Right cardiac atrium (tissue), 5 donors: ENCODE results near the gene COL15A1. TPM values are rescaled to one million over a fixed set of nuclear protein-coding genes. Genes with fewer than 3 reads are reported as not detected.

ENCODE experiments used
- ATAC-seq, 2 donors: fragments of 200-7000 bp; cut with Tn5 transposase; one replicate each; pipeline versions ENCODE4 v1.8.0 to v1.9.1; 2020; ENCODE audit warnings: moderate library complexity in 2 of 2, mild to moderate bottlenecking in 1 of 2
- DNase-seq, 3 donors: peaks; one replicate each; pipeline ENCODE4 v3.0.0-alpha.2; 2020
- H3K27ac ChIP-seq: one replicate; pipeline ENCODE4 v1.5.1; 2013; ENCODE audit warnings: mild to moderate bottlenecking, low read length, control low read depth, moderate library complexity
- H3K27me3 ChIP-seq: one replicate; pipeline ENCODE4 v1.6.1; 2013; ENCODE audit not compliant: control insufficient read depth, insufficient read depth
- H3K4me1 ChIP-seq: one replicate; pipeline ENCODE4 v1.6.1; 2013; ENCODE audit warnings: low read length; ENCODE audit not compliant: control insufficient read depth, insufficient read depth
- H3K4me3 ChIP-seq: one replicate; pipeline ENCODE4 v1.5.1; 2013; ENCODE audit warnings: low read length, control low read depth
- H3K9me3 ChIP-seq: one replicate; pipeline ENCODE4 v1.6.1; 2013; ENCODE audit warnings: low read length; ENCODE audit not compliant: control insufficient read depth
- WGBS: extraction: QIAGEN DNeasy Blood & Tissue Kit; methylation state at CpG from one replicate; pipeline ENCODE4 v1.1.7; 2013; 5-methylcytosine and 5-hydroxymethylcytosine counted together
- intact Hi-C, 4 donors: fragments of 100-400 bp; cut with DNase I; formaldehyde crosslinking; loops; one replicate each; pipeline versions ENCODE4 v1.11.0 to v1.14.0; 2022 to 2023
- polyA plus RNA-seq: library from polyadenylated mRNA; stranded (reverse); fragments of 200-250 nt; gene quantifications from one replicate; pipeline ENCODE4 v1.2.3, GENCODE V29; 2013
- total RNA-seq, 4 donors: library from RNA; stranded (reverse); fragmentation: NEBNext Ultra II Directional; extraction: Animal tissue kit (Norgen Biotek cat#: 25700); gene quantifications; one replicate each; pipeline ENCODE4 v1.2.1, GENCODE V29; 2021
- donor health status: healthy with polysubstance abuse.
- donor health status: DM: no; HTN: yes; CAD: no.
- donor health status: DM: no; HTN: no; CAD: no.
- donor health status: DM: no; HTN: yes; CAD: no; lungs with severe emphysema.
- donor health status: DM: yes; HTN: yes; CAD: no.

COL15A1 gene
- total and polyA plus RNA-seq, 5 donors = 22.5 to 87.1 (median 61.2) TPM

GRCh38 chr9:99058964-99059921 is 115.5 kb downstream of the COL15A1 start:
- H3K4me3 ChIP-seq = no peak overlapping the region
- no peaks in the 10 kb centered on the region for H3K9me3 ChIP-seq
- H3K4me1 ChIP-seq = peaks cover 4% of the 10 kb centered on the region
- ATAC-seq (peak; percentile 77 to 87), DNase-seq (peak in 2 of 3 donors; percentile 47 to 61)
- peak overlapping the region; percentile 90 for H3K27ac ChIP-seq
- 69% methylated on average over 8 of the region's 8 CpGs for WGBS
- intact Hi-C loops = no loop called here
- no peaks in the 10 kb centered on the region for H3K27me3 ChIP-seq

DNA sequence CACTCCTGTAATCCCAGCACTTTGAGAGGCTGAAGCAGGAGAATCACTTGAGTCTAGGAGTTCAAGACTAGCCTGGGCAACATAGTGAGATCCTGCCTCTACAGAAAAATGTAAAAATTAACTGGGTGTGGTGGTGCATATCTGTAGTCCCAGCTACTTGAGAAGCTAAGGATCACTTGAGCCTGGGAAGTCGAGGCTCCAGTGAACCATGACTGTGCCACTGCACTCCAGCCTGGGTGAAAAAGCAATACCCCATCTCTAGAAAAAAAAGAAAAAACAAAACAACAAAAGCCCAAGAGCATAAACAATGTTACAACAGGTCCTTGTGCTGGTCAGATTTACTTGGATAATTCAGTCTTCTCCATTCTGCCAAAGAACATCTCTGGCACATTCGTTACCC is 116.9 kb downstream of the COL15A1 start:
- WGBS = 84% methylated on average over 2 of the region's 2 CpGs
- Histone ChIP-seq H3K9me3 (no peaks in the 10 kb centered on the region), H3K27me3 (no peaks in the 10 kb centered on the region), H3K4me3 (no peak overlapping the region), H3K27ac (no peak overlapping the region), H3K4me1 (peaks cover 4% of the 10 kb centered on the region)
- DNase-seq (no peak), ATAC-seq (no peak)
- intact Hi-C loops = no loop called here

DNA sequence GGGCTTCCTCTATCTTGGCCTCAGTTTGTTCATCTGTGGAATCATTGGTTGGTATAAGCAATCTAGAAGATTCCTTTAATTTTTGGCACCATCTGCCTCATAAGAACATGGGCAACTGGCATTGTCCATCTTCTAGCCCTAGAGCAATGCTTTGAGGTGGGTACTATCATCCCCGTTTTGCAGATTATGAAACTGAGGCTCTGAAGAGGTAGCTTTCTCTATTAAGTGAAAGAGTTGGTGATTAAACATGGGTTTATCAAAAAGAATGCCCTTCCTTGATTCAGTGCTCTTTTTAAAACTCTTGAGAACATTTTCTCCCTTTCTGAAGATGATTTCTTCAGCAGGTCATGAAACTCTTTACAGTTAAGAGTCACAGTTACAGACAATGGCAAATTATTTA is 118.8 kb downstream of the COL15A1 start:
- ATAC-seq (no peak), DNase-seq (no peak)
- intact Hi-C loops = no loop called here
- H3K27me3 ChIP-seq = no peaks in the 10 kb centered on the region
- no peak overlapping the region for H3K4me3 ChIP-seq
- H3K9me3 ChIP-seq = no peaks in the 10 kb centered on the region
- H3K4me1 ChIP-seq = peaks cover 4% of the 10 kb centered on the region
- 97% methylated on average over 1 of the region's 1 CpG for WGBS
- H3K27ac ChIP-seq = no peak overlapping the region

DNA sequence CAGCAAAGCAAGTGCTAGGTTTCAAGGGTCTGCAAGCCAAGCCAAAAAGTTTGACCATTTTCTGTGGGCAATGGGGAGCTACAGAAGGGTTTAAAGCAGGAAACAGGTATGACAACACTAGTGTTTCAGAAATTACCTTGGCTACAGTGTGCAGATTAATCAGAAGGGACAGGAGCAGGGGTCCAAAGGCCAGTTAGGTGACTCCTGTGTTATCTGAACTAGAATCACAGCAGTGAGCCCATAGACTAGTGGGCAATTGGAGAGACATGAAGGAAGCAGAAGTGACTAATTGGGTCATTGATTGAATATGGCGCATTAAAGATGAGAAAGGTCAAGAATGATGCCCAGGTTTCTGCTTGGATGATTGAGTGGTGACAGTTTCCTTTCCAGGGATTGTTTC is 119.8 kb downstream of the COL15A1 start:
- H3K9me3 ChIP-seq = no peaks in the 10 kb centered on the region
- WGBS = 98% methylated on average over 1 of the region's 1 CpG
- peaks cover 4% of the 10 kb centered on the region for H3K4me1 ChIP-seq
- no peaks in the 10 kb centered on the region for H3K27me3 ChIP-seq
- intact Hi-C loops = no loop called here
- no peak overlapping the region for H3K27ac ChIP-seq
- no peak overlapping the region for H3K4me3 ChIP-seq
- ATAC-seq (no peak), DNase-seq (no peak)

DNA sequence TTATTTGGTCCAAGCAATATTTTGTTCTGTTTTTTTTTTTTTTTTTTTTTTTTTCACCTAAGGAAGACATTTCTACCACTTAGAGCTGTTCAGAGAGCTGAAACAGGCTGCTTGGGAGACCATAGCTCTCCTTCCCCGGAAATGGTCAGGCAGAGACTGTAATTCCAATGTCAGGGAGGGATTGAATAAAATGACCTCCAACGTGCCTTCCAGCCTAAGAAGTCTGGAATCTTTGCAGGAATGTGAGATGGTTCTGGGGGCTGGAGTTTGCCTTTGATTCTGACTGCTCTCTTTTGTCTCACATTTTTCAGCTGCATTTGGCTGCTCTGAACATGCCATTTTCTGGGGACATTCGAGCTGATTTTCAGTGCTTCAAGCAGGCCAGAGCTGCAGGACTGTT is 122.9 kb downstream of the COL15A1 start:
- Histone ChIP-seq H3K9me3 (no peaks in the 10 kb centered on the region), H3K27ac (no peak overlapping the region), H3K4me1 (peaks cover 2% of the 10 kb centered on the region), H3K27me3 (no peaks in the 10 kb centered on the region), H3K4me3 (no peak overlapping the region)
- ATAC-seq = no peak
- 64% methylated on average over 3 of the region's 3 CpGs for WGBS
- no peak for DNase-seq
- intact Hi-C loops = no loop called here

- H3K9me3 ChIP-seq = no peaks in the 10 kb centered on the region
- no peak for ATAC-seq
Measured at GRCh38 chr9:99069075-99069474, 125.4 kb downstream of the COL15A1 start.

DNA sequence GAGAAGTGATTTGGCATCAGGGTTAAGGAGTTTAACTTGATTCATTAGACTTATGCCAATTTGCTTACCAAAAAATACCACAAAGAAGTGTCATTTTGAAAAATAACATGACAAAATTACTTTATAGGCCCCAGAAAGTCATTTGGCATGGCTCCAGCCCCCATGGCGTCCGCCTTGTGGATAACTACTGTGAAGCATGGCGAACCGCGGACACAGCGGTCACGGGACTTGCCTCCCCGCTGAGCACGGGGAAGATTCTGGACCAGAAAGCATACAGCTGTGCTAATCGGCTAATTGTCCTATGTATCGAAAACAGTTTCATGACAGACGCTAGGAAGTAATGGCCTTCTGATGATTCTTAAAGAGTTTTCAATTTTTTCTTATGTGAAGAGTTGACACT is 125.8 kb downstream of the COL15A1 start:
- Histone ChIP-seq H3K9me3 (no peaks in the 10 kb centered on the region), H3K27me3 (no peaks in the 10 kb centered on the region), H3K4me1 (peaks cover 2% of the 10 kb centered on the region), H3K4me3 (no peak overlapping the region), H3K27ac (no peak overlapping the region)
- peak in 1 of 3 donors; percentile 60 for DNase-seq
- intact Hi-C loops = no loop called here
- no peak for ATAC-seq
- 92% methylated on average over 12 of the region's 12 CpGs for WGBS

More at GRCh38 chr9:99069075-99069474, 125.4 kb downstream of the COL15A1 start:
- Histone ChIP-seq H3K27me3 (no peaks in the 10 kb centered on the region), H3K4me1 (peaks cover 2% of the 10 kb centered on the region), H3K27ac (no peak overlapping the region), H3K4me3 (no peak overlapping the region)
- 68% methylated on average over 1 of the region's 1 CpG for WGBS
- DNase-seq = no peak
- intact Hi-C loops = no loop called here

- no peak overlapping the region for H3K4me3 ChIP-seq
- ATAC-seq (no peak), DNase-seq (no peak)
- WGBS = 81% methylated on average over 6 of the region's 6 CpGs
- no peaks in the 10 kb centered on the region for H3K9me3 ChIP-seq
- intact Hi-C loops = no loop called here
- no peaks in the 10 kb centered on the region for H3K27me3 ChIP-seq
- peaks cover 8% of the 10 kb centered on the region for H3K4me1 ChIP-seq
- H3K27ac ChIP-seq = peak overlapping the region; percentile 6
Measured at GRCh38 chr9:99070681-99071080, 127.0 kb downstream of the COL15A1 start.

GRCh38 chr9:99071313-99072039 is 127.8 kb downstream of the COL15A1 start:
- Histone ChIP-seq H3K4me3 (no peak overlapping the region), H3K4me1 (peaks cover 8% of the 10 kb centered on the region), H3K27me3 (no peaks in the 10 kb centered on the region), H3K27ac (no peak overlapping the region), H3K9me3 (no peaks in the 10 kb centered on the region)
- DNase-seq = no peak
- 77% methylated on average over 9 of the region's 9 CpGs for WGBS
- intact Hi-C loops = no loop called here
- ATAC-seq = peak; percentile 49 to 65

GRCh38 chr9:99072040-99072394 is 128.3 kb downstream of the COL15A1 start:
- H3K27ac ChIP-seq = no peak overlapping the region
- WGBS = 77% methylated on average over 6 of the region's 6 CpGs
- ATAC-seq (peak in 1 of 2 donors; percentile 17), DNase-seq (no peak)
- no peaks in the 10 kb centered on the region for H3K9me3 ChIP-seq
- intact Hi-C loops = no loop called here
- no peaks in the 10 kb centered on the region for H3K27me3 ChIP-seq
- H3K4me3 ChIP-seq = no peak overlapping the region
- H3K4me1 ChIP-seq = peaks cover 9% of the 10 kb centered on the region

- Histone ChIP-seq H3K27ac (no peak overlapping the region), H3K4me1 (peaks cover 9% of the 10 kb centered on the region), H3K9me3 (no peaks in the 10 kb centered on the region), H3K27me3 (no peaks in the 10 kb centered on the region), H3K4me3 (no peak overlapping the region)
- 51% methylated on average over 2 of the region's 2 CpGs for WGBS
- intact Hi-C loops = no loop called here
- no peak for DNase-seq
- ATAC-seq = no peak
Measured at GRCh38 chr9:99073347-99073746, 129.6 kb downstream of the COL15A1 start.
